ENCODE measurements around the gene ARMC12.

Gene ARMC12

GRCh38 chr6:35718911-35719381 lies 17.9 kb upstream of the ARMC12 start:
- DNase-seq (ENCODE audit: low read depth) = no peak
- no peak for TF ChIP-seq CTCF (IDR thresholded peaks at IDR 0.05; ENCODE audit: control insufficient read depth, insufficient read depth, low read depth, low read length, missing control alignments)
- H3K4me3 ChIP-seq (ENCODE audit: control insufficient read depth, low read depth, low read length) = no peak overlapping the region

- no peak for DNase-seq (ENCODE audit: low read depth)
- H3K4me3 ChIP-seq (ENCODE audit: control insufficient read depth, low read depth, low read length) = no peak overlapping the region
- no peak for TF ChIP-seq CTCF (IDR thresholded peaks at IDR 0.05; ENCODE audit: control insufficient read depth, insufficient read depth, low read depth, low read length, missing control alignments)
Observed at GRCh38 chr6:35719404-35719829, 17.4 kb upstream of the ARMC12 start.

- TF ChIP-seq CTCF (IDR thresholded peaks at IDR 0.05; ENCODE audit: control insufficient read depth, insufficient read depth, low read depth, low read length, missing control alignments) = no peak
- no peak for DNase-seq (ENCODE audit: low read depth)
Observed at GRCh38 chr6:35719830-35720733, 16.8 kb upstream of the ARMC12 start.

GRCh38 chr6:35722121-35722761 lies 14.6 kb upstream of the ARMC12 start:
- TF ChIP-seq CTCF (IDR thresholded peaks at IDR 0.05; ENCODE audit: control insufficient read depth, insufficient read depth, low read depth, low read length, missing control alignments) = no peak
- DNase-seq (ENCODE audit: low read depth) = no peak
- H3K4me3 ChIP-seq (ENCODE audit: control insufficient read depth, low read depth, low read length) = no peak overlapping the region

More at GRCh38 chr6:35719830-35720733, 16.8 kb upstream of the ARMC12 start:
- H3K4me3 ChIP-seq (ENCODE audit: control insufficient read depth, low read depth, low read length) = no peak overlapping the region

GRCh38 chr6:35723587-35723986 lies 13.2 kb upstream of the ARMC12 start:
- no peak overlapping the region for H3K4me3 ChIP-seq (ENCODE audit: control insufficient read depth, low read depth, low read length)
- TF ChIP-seq CTCF (IDR thresholded peaks at IDR 0.05; ENCODE audit: control insufficient read depth, insufficient read depth, low read depth, low read length, missing control alignments) = no peak
- DNase-seq (ENCODE audit: low read depth) = no peak

- DNase-seq (ENCODE audit: low read depth) = no peak
- TF ChIP-seq CTCF (IDR thresholded peaks at IDR 0.05; ENCODE audit: control insufficient read depth, insufficient read depth, low read depth, low read length, missing control alignments) = no peak
- H3K4me3 ChIP-seq (ENCODE audit: control insufficient read depth, low read depth, low read length) = no peak overlapping the region
Observed at GRCh38 chr6:35724059-35724458, 12.8 kb upstream of the ARMC12 start.

All from AG09309 (cell line).